ENCODE results near the gene AIPL1. TPM values are rescaled to one million over a fixed set of nuclear protein-coding genes. Genes with fewer than 3 reads are reported as not detected.

The AIPL1 gene
- total RNA-seq, 2 donors from 2014 or later: not detected

- Histone ChIP-seq H3K4me3 (no peak overlapping the region), H3K27me3 (replicated peaks; ENCODE audit: insufficient read depth) (no peaks in the 10 kb centered on the region), H3K4me1 (ENCODE audit: control insufficient read depth in 1 of 2, low read depth in 2 of 2) (no peaks in the 10 kb centered on the region), H3K27ac (no peak overlapping the region), H3K9me3 (no peaks in the 10 kb centered on the region), H3K36me3 (no peaks in the 10 kb centered on the region)
- ATAC-seq (ENCODE audit: insufficient number of reproducible peaks, low FRiP score, low read depth) (no peak), DNase-seq (ENCODE audit: low spot score) (no peak)
- TF ChIP-seq, protein P1, sequence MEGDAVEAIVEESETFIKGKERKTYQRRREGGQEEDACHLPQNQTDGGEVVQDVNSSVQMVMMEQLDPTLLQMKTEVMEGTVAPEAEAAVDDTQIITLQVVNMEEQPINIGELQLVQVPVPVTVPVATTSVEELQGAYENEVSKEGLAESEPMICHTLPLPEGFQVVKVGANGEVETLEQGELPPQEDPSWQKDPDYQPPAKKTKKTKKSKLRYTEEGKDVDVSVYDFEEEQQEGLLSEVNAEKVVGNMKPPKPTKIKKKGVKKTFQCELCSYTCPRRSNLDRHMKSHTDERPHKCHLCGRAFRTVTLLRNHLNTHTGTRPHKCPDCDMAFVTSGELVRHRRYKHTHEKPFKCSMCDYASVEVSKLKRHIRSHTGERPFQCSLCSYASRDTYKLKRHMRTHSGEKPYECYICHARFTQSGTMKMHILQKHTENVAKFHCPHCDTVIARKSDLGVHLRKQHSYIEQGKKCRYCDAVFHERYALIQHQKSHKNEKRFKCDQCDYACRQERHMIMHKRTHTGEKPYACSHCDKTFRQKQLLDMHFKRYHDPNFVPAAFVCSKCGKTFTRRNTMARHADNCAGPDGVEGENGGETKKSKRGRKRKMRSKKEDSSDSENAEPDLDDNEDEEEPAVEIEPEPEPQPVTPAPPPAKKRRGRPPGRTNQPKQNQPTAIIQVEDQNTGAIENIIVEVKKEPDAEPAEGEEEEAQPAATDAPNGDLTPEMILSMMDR (IDR thresholded peaks at IDR 0.05): no peak
Measured at GRCh38 chr17:6425407-6425806, 9.5 kb downstream of the AIPL1 start.

DNA sequence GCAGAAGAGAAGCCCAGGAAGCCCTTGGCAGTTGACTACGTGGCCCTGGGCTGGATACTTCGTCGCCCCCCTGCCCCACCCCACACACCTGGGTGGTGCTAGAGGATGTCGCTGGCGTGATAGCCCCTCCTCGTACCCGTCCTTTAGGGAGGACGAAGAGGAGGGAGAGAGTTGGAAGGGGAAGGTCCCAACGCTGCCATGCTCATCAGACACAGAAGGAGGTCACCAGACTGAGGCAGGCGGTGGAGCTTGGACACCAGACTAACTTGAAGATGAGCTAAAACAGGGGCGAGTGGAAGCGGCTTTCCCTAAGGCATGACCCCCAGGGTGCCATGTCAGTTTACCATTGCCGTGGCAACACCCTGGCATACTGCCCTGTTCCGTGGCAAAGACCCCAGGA, 11.0 kb downstream of the AIPL1 start:
- TF ChIP-seq, protein P1 (IDR thresholded peaks at IDR 0.05): no peak
- no peaks in the 10 kb centered on the region for H3K36me3 ChIP-seq
- no peak overlapping the region for H3K4me3 ChIP-seq
- no peaks in the 10 kb centered on the region for H3K9me3 ChIP-seq
- DNase-seq (ENCODE audit: low spot score): no peak
- H3K27ac ChIP-seq: no peak overlapping the region
- H3K27me3 ChIP-seq (replicated peaks; ENCODE audit: insufficient read depth): no peaks in the 10 kb centered on the region
- H3K4me1 ChIP-seq (ENCODE audit: control insufficient read depth in 1 of 2, low read depth in 2 of 2): no peaks in the 10 kb centered on the region
- ATAC-seq (ENCODE audit: insufficient number of reproducible peaks, low FRiP score, low read depth): no peak

DNA sequence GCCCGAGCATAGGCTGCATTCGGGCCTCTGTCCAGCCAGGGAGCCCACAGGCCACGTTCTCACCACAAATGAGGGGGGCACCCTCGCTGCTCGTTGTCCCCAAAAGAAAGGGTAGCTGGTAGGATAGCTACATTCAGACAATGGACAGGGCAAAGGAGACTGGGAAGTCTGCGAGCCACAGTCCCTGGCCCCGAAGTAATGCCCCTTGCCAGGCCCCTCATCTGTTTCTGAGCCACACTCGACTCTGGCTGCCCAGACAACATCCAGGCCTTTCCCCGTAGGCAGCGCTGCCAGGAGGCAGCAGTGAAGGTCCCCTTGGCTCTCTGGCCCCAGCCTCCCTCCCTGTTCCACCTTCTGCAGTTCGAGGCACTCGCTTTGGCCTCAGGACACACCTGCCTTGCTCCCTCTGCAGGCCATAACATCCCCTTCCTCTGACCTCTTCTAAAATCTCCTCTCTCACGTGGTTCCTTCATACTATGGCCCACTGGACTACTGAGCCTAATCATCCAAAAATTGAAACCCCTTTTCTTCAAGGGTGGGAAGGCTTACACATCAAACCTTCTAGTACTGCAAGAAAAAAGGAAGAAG, 12.2 kb downstream of the AIPL1 start:
- Histone ChIP-seq H3K36me3 (no peaks in the 10 kb centered on the region), H3K27ac (no peak overlapping the region), H3K27me3 (replicated peaks; ENCODE audit: insufficient read depth) (no peaks in the 10 kb centered on the region), H3K4me1 (ENCODE audit: control insufficient read depth in 1 of 2, low read depth in 2 of 2) (no peaks in the 10 kb centered on the region), H3K9me3 (no peaks in the 10 kb centered on the region), H3K4me3 (no peak overlapping the region)
- TF ChIP-seq, protein P1 (IDR thresholded peaks at IDR 0.05): no peak
- DNase-seq (ENCODE audit: low spot score) (no peak), ATAC-seq (ENCODE audit: insufficient number of reproducible peaks, low FRiP score, low read depth) (no peak)

DNA sequence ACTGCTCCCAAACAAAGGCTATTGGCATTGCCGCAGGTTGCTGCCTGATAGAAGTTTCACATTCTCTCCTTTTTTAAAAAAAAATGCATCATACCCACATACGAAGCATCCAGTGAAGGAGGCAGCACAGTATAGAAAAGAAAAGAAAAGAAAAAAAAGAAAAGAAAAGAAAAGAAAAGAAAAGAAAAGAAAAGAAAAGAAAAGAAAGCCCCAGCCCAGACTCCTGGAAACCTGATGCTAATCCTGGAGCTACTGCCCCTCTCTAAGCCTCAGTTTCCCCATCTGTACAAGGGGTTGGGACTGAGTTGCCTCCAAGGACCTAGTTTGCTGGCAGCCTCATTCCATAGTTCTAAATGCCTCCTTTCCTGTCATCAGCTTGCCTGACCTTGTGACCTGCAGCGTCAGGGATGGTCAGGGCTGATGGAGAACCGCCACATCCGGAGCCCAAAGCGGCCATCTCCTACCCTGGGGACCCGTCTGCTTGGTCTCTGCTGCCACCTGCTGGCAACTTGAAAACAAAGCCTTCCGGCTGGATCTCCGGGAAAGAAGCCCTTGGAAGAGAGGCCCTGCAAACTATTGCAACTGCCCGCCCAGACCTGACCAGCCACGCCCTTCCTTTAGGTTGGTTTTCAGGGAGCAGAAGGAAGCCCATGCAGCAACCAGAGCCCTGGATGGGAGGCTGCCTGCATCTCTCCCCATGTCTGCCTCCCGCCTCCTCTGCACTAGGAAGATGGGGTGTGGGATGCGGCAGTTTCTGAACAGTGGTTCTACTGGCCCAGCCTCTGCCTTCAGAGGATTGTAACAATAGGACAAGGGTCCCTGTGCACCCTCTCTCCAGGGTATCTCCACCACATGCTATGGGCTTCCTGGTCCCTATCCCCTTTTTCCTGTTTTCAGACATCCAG, 13.0 kb downstream of the AIPL1 start:
- TF ChIP-seq, protein P1 (IDR thresholded peaks at IDR 0.05): peak; percentile 82
- H3K27me3 ChIP-seq (replicated peaks; ENCODE audit: insufficient read depth): no peaks in the 10 kb centered on the region
- H3K36me3 ChIP-seq: no peaks in the 10 kb centered on the region
- DNase-seq (ENCODE audit: low spot score) (peak; percentile 33), ATAC-seq (ENCODE audit: insufficient number of reproducible peaks, low FRiP score, low read depth) (no peak)
- H3K4me3 ChIP-seq: no peak overlapping the region
- H3K4me1 ChIP-seq (ENCODE audit: control insufficient read depth in 1 of 2, low read depth in 2 of 2): no peaks in the 10 kb centered on the region
- no peaks in the 10 kb centered on the region for H3K9me3 ChIP-seq
- no peak overlapping the region for H3K27ac ChIP-seq

DNA sequence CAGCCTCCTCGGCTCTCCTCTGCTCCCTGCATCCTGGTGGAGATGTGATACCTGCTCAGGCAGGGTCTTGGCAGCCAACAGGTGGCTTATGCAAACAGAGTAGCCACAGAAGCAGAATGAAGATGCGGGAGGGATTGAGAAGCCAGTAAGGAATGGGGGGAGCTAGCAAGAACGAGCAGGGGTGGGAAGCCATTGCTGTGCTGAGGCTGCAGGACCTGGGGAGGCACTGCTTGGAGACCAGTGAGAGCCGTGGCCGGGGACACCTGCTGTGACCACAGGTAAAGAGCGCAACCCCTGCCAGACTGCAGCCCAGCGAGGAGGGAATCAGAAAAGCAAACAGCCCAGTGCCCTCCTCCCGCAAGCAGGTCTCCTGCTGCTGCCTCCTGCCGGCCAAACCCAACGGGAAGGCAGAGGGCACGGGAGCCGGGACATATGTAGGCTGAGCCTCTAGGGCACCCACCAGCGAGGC, 14.7 kb downstream of the AIPL1 start:
- no peaks in the 10 kb centered on the region for H3K9me3 ChIP-seq
- TF ChIP-seq, protein P1 (IDR thresholded peaks at IDR 0.05): no peak
- H3K4me1 ChIP-seq (ENCODE audit: control insufficient read depth in 1 of 2, low read depth in 2 of 2): no peaks in the 10 kb centered on the region
- no peak overlapping the region for H3K4me3 ChIP-seq
- H3K27me3 ChIP-seq (replicated peaks; ENCODE audit: insufficient read depth): no peaks in the 10 kb centered on the region
- DNase-seq (ENCODE audit: low spot score) (no peak), ATAC-seq (ENCODE audit: insufficient number of reproducible peaks, low FRiP score, low read depth) (no peak)
- H3K27ac ChIP-seq: no peak overlapping the region
- H3K36me3 ChIP-seq: no peaks in the 10 kb centered on the region

Measured in thoracic aorta (tissue), 2 donors.